Measurements from ENCODE around the gene EXOC2.

DNA sequence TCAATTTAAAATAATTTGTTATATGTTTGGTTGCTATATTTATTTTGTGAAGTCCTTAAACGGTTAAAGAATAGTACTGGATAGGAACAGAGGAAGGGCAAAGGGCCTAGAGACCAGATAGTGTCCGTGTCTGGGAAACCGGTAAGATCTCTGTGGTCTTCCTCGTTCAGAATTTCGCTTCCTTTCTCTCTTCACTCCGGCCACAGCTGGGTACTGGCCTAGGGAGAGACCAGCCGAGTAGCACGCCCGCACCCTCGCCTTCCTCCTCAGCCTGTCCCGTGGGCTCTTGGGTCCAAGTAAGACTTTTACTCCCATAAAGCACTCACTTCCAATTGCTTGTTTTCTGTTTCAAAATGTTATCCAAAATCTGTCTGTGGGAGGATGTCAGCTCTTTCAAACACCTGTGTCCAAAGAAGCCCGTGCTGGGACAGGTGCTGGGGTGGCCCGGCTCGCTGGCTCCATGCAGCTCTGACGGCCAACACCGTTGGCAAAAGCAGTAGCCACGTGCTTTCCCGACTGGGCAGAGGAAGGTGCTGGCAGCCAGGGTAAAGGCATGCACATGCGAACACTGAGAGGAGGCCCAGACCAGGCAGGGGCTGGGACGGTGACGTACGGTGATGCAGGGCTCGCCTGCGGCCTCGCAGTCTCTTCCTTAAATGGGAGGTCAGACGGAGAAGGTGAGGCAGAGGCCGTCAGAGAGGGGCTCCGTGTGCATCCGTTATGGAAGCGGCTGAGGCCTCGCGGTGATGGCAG is 189.2 kb downstream of the EXOC2 start:
- TF ChIP-seq, protein P1, sequence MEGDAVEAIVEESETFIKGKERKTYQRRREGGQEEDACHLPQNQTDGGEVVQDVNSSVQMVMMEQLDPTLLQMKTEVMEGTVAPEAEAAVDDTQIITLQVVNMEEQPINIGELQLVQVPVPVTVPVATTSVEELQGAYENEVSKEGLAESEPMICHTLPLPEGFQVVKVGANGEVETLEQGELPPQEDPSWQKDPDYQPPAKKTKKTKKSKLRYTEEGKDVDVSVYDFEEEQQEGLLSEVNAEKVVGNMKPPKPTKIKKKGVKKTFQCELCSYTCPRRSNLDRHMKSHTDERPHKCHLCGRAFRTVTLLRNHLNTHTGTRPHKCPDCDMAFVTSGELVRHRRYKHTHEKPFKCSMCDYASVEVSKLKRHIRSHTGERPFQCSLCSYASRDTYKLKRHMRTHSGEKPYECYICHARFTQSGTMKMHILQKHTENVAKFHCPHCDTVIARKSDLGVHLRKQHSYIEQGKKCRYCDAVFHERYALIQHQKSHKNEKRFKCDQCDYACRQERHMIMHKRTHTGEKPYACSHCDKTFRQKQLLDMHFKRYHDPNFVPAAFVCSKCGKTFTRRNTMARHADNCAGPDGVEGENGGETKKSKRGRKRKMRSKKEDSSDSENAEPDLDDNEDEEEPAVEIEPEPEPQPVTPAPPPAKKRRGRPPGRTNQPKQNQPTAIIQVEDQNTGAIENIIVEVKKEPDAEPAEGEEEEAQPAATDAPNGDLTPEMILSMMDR (IDR thresholded peaks at IDR 0.05; ENCODE audit: borderline replicate concordance, extremely low read depth, low read length, poor library complexity, severe bottlenecking), result no peak
- TF ChIP-seq EZH2 (IDR thresholded peaks at IDR 0.05; ENCODE audit: borderline replicate concordance, low read depth, low read length, severe bottlenecking), result no peak
